GM08714 (cell line): Measurements from ENCODE around the gene SLC35D2.
"Not testable (repeated sequence)": the region's sequence is repeated elsewhere in the genome, so short reads cannot be mapped to it uniquely, and the experiment has no call there.

Experiments
- H3K4me3 ChIP-seq: fragments of 200-500 bp; sonication (Bioruptor generic); 2 replicates; pipeline ENCODE4 v1.5.1; 2014; ENCODE audit warnings: mild to moderate bottlenecking, low read length, inconsistent platforms
- ZNF274 ChIP-seq: IDR thresholded peaks from 2 replicates; pipeline ENCODE4 v1.6.1; 2012; ENCODE audit warnings: mild to moderate bottlenecking, low read depth, low read length

SLC35D2 gene

DNA sequence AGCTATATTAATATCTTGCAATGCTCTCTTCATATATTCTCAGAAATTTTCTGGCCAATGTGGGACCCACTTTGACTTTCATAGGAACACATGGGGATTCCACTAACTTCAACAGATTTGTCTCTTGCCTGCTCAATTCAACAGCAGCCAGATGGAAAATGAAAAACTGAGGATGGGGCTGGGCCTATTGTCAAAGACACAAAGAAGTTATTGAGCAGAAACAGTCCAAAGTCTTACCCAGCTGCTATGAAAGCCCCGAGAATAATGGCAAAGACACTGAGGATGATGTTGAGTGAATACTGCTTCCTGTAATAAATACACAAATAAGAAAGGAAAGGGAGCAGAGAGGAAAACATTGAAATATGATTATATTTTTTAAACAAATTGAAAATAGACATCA, 32.6 kb downstream of the SLC35D2 start:
- H3K4me3 ChIP-seq: no peak overlapping the region
- no peak for TF ChIP-seq ZNF274

DNA sequence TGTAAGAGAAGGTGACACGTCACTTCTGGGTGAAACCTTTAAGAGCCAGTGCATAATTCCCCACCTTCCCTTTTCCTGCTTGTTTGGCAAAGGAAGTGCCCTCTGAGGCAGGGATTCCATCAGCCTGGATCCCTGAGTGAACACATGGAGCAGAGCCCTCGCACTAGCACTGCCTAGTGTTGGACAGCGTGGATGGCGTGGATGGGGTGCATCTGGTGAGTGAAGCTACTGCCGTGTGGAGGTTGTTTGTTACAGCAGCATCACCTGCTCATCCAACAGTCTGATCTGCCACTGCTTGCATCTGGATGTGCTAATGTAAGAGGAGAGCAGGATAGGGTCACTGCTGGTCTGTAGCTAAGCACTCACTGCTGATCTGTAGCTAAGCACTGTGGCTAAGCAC, 35.2 kb downstream of the SLC35D2 start:
- H3K4me3 ChIP-seq: no peak overlapping the region
- TF ChIP-seq ZNF274: no peak

GRCh38 chr9:96345551-96345950, 38.0 kb downstream of the SLC35D2 start:
- TF ChIP-seq ZNF274: no peak
- H3K4me3 ChIP-seq: no peak overlapping the region

GRCh38 chr9:96344458-96345180, 38.9 kb downstream of the SLC35D2 start:
- TF ChIP-seq ZNF274: no peak
- H3K4me3 ChIP-seq: no peak overlapping the region

- no peak for TF ChIP-seq ZNF274
- no peak overlapping the region for H3K4me3 ChIP-seq
Observed at GRCh38 chr9:96343515-96344360, 39.8 kb downstream of the SLC35D2 start.

DNA sequence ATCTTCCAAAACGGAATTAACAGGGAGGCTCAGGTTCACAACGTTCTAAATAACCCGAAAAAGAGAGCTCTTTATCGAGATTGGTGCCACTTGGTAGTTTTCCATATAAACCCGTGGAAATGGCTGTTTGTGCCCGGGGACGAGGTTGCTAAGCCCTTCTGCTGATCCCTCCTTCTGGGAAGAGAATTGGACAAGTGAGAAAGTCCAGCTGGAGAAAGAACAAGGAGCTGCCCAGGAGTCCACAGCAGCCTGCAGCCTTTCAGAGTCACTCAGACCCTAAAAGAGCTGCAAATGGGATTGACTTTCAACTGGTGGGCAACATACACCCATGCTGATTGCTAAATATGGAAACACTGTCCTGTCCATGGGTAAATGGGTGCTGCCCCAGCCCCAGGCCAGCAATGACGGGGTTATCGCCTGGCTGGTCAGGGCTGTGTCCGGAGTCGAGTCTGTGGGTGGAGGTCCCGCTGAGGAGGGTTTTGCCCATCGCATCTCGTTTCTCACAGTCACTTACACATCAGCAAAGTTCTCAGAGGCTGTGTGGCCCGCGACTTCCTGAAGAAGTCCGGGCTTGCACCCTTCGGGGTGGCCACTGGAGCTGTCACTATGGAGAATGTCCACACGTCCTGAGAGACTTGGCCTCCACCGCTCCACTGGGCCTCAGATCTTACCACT, 40.8 kb downstream of the SLC35D2 start:
- no peak for TF ChIP-seq ZNF274
- no peak overlapping the region for H3K4me3 ChIP-seq

- no peak for TF ChIP-seq ZNF274
- no peak overlapping the region for H3K4me3 ChIP-seq
Observed at GRCh38 chr9:96340707-96341106, 42.8 kb downstream of the SLC35D2 start.

- no peak for TF ChIP-seq ZNF274
- H3K4me3 ChIP-seq: no peak overlapping the region
Observed at GRCh38 chr9:96338299-96338698, 45.2 kb downstream of the SLC35D2 start.

GRCh38 chr9:96333958-96334357, 49.6 kb downstream of the SLC35D2 start:
- no peak for TF ChIP-seq ZNF274
- no peak overlapping the region for H3K4me3 ChIP-seq

GRCh38 chr9:96331236-96331947, 52.1 kb downstream of the SLC35D2 start:
- H3K4me3 ChIP-seq: no peak overlapping the region
- TF ChIP-seq ZNF274: no peak

- TF ChIP-seq ZNF274: no peak
- no peak overlapping the region for H3K4me3 ChIP-seq
Observed at GRCh38 chr9:96327694-96328352, 55.7 kb downstream of the SLC35D2 start.

- no peak overlapping the region for H3K4me3 ChIP-seq
- no peak for TF ChIP-seq ZNF274
Observed at GRCh38 chr9:96323169-96323568, 60.3 kb downstream of the SLC35D2 start.

GRCh38 chr9:96322736-96323135, 60.8 kb downstream of the SLC35D2 start:
- H3K4me3 ChIP-seq: not testable (repeated sequence)

DNA sequence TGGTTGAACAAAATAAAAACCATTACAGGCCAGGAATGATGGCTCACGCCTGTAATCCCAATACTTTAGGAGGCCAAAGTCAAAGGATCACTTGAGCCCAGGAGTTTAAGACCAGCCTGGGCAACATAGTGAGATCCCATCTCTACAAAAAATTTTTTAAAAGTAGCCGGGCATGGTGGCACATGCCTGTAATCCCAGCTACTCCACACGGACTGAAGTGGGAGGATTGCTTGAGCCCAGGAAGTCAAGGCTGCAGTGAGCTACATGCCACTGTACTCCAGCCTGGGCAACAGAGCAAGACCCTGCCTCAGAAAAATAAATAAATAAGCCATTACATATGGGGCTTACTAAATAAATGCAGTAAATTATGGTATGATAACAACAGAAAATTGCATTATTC, 61.3 kb downstream of the SLC35D2 start:
- H3K4me3 ChIP-seq: not testable (repeated sequence)
